Measurements from ENCODE around the gene PHTF2.
"Not testable (repeated sequence)": the region's sequence is repeated elsewhere in the genome, so short reads cannot be mapped to it uniquely, and the experiment has no call there.

The PHTF2 gene

DNA sequence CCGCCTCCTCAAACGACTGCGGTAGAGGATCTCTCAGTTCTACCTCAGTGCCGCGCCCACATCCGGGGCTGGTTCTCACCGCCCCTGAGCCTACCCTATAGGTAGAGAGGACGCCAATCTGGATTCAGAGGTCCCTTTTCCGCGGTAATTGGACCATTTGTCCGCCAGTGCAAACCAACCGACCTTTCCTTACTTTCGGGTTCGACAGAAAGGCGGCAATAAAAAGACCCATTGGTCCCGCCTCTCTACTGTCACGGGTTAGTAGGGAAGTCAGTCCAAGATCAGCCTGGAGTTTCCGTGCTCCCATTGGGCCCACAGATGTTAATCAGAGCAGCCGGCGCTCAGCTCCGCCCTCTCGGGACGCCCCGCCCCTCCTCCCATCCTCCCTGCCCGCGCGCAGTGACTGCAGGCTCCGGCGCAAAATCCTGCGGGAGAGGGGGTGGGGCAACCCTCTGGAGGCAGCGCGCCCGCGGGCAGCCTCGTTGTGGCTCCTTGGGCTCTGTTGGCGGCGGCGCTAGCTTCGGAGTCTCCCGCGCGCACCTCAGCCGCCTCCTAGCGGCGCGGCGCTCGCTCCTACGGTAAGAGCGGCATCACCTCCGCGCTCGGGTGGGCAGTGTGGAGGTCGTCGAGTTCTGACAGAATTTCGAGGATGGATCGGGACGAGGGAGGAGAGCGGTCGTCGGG lies at the start of gene PHTF2, which contains the start of gene TMEM60:
Gene PHTF2, plus strand, starts transcription at position 380 of the 684 bp plus-strand sequence.
Gene TMEM60, minus strand, starts transcription at position 41 of the 684 bp plus-strand sequence. CDS start 4,061 bp downstream, outside the sequence.
- peak; percentile 98 for DNase-seq (ENCODE audit: low spot score)

DNA sequence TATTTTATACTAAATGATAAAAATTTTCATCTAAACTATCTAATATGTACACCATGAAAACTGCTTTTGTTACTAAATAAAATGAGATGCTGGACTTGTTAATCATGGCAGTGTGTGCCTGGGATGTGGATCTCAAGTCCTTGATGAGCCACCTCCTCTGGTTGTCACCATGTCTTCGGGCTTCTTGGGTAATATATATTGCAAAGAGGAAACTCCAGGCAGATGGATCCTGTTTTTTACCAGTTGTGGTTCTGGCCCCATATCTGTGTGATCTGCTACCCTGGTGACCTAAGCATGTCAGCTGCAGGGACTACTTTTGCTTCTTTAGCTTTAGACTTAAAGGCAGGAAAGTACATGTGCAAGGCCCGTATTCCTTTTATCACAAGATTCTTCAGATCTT lies 46.6 kb upstream of the PHTF2 start:
- no peak for DNase-seq (ENCODE audit: low spot score)

DNA sequence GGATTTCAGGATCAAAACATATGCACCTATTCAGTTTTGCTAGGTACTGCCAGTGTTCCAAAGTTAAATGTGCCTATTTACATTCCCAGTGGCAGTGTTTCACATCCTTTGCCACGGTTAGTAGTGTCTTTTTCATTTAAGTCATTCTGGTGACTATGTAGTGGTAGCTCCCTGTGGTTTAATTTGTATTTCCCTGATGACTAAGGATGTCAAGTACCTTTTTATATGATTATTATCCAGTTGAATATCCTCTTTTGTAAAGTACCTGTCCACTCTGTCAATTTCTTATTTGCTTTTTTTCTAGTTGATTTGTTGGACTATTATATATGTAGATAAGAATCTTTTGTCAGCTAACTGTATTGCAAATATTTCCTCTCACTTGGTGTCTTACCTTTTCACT lies 45.4 kb upstream of the PHTF2 start:
- no peak for DNase-seq (ENCODE audit: low spot score)

DNA sequence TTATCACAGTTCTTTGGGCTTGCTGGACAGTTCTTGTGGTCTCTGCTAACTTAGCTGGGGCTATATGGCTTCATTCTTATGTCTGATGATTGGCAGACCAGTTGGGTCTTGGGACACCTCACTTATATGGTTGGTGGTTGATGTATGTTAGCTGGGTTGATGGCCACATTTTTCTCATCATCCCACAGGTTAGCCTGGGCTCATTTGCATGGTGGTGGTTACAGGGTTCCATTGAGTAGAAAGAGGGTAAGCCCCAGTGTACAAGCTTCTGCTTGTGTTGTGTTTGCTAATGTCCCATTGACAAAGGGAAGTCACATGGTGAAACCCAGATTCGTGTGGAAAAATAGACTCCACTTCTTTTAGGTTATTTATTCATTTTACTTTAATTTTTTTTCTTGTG lies 41.0 kb upstream of the PHTF2 start:
- DNase-seq (ENCODE audit: low spot score): no peak

DNA sequence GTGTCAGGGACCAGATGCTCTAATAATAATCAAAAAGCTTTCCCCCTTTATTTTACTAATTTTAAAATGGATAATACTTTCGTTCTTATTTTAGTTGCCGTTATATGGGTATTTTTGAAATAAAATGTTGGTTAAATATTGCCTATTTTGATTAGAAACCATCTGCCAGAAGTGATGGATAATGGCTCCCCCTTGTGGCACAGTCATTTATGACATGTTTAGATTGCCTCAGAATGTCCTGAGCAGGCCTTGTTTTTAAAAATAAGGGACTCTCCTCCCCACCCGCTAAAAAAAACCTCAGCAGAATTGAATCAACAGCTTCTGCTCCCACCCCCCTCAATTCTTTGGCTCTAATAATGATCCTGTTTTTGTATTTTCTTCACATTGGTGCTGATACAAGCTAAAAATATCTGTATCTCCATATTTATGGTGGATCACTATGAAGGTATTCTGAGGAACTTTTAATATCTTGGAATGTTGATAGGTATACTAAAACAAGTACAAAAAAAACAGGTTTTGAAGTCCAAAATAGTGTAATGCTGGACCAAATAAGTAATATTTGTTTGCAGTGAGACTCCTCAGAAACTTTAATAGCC lies 39.2 kb upstream of the PHTF2 start:
- DNase-seq (ENCODE audit: low spot score): peak; percentile 78

DNA sequence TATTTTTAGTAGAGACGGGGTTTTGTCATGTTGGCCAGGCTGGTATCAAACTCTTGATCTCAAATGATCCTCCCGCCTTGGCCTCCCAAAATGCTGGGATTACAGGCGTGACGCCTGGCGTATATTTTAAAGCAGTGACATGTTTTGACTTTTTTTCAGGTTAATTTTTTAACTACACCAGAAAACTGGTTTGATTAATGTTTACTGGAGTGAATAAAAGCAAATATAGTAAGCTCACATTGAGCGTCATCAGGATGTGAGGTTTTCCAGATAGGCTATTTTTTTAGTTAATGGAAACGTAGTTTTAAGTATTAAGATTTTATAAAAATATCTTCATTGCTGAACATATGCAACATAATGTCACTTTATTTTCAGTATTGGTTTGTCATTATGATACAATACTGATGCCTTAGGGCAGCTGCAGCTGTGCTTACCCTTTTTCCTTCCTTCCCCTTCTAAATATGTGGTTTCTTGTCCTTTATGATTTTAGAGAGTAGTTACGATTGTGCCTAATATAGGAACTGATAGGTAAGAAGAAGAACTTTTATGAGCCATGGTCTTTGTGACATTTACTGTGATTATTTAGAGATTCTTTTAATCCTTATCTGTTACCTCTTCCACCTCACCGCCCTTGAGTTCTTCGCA lies 37.6 kb upstream of the PHTF2 start:
- DNase-seq (ENCODE audit: low spot score): no peak

DNA sequence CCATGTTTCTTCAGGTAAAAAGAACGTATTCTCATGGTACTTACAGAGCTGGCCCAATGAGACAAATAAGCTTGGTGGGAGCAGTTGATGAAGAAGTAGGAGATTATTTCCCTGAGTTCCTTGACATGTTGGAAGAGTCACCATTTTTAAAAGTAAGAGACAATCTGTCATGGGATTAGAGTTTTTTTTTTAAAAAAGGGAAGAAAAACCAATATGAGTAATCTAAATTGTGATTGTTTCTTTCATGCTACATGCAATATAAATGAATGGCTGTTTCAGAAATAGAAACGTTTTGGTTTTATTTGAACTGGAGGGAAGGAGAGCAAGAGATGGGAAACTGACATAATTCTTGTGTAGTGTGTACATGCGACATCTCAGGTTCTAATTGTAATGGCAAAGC lies 33.1 kb upstream of the PHTF2 start:
- DNase-seq (ENCODE audit: low spot score): no peak

DNA sequence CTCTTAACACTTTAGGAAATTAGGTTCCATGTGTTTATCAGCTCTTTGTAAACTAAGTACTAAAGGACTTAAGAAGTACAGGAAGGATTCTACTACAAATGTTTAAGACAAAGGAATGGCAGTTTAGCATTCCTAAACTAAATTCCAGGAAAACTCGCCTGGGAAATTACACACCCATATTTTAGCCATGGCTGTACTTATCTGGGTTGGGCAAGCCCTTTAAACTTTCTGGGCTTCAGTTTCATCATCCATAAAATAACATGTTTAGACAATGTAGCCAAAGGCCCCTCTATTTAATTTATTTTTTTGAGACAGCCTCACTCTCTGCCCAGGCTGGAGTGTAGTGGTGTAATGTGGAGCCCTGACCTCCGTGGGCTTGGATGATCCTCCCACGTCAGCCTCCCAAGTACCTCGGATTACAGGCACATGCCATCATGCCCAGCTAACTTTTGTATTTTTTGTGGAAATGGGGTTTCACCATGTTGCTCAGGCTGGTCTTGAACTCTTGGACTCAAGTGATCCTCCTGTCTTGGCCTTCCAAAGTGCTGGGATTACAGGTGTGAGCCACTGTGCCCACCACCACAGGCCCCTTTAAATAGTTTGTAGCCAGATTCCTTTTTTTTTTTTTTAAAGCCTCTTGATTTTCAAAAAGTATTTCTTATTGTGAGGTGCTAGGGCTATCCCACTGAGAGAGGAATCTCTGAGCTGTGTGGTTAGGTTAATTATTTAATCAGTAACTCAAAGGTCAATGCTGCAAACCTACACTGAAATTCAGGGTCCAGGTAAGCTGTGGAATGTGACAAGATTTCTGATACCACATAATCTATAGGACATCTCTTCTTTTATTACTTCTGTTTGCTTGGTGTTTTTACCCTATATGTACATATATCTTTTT lies 32.4 kb upstream of the PHTF2 start:
- no peak for DNase-seq (ENCODE audit: low spot score)

DNA sequence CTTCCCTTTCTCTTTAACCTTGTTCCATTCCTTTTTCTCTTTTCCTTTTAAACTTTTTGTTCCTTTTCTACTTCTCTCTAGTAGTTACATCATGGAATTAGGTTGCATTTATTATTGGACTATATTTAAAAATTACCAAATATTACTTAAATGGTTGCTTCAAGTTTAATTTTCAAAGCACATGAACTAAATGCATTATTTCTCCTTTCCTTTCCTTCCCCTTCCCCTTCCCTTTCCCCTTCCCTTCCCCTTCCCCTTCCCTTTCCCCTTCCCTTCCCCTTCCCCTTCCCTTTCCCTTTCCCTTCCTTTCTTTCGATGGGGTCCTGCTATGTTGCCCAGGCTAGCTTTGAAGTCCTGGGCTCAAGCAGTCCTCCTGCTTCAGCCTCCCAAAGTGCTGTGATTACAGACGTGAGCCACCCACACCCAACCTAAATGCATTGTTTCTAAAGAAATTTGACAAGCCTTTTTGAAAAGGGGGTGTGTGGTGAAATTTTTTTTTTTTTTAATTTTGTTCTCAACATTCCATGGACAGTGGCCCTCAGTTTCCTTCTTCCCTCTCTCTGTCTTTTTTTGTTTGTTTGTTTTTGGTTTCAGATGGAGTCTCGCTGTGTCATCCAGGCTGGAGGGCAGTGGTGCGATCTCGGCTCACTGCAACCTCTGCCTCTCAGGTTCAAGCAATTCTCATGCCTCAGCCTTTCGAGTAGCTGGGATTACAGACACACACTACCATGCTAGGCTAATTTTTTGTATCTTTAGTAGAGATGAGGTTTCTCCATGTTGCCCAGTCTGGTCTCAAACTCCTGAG lies 31.6 kb upstream of the PHTF2 start:
- no peak for DNase-seq (ENCODE audit: low spot score)

DNA sequence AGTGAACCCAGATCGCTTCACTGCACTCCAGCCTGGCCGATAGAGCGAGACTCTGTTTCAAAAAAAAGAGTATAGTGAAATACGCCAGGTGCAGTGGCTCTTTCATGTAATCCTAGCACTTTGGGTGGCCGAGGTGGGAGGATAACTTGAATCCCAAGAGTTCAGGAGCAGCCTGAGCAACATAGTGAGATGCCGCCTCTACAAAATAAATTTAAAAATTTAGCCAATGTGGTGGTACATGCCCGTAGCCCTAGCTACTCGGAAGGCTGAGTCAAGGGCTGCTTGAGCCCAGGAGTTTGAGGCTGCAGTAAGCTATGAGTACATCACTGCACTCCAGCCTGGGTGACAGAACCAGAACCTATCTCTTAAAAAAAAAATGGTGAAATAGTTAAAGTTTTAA lies 28.3 kb upstream of the PHTF2 start:
- DNase-seq (ENCODE audit: low spot score): no peak

DNA sequence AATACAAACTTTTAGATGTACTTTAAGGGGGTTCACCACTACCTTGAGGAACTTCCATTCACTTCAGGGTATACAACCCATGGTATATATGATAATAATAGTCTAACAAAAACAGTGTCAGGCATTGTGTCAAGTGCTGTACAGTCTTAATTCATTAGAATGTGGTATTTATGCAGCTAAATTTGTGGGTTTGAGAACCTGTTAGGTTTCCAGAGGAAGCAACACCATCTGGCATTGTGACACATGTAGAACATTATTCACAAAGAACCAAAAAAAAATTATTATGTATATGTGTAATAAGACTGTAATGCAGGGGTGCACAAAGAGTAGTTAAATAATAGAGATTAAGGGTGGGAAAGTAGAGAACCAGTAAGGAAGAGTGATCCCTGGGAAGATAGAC lies 26.7 kb upstream of the PHTF2 start:
- DNase-seq (ENCODE audit: low spot score): no peak

DNA sequence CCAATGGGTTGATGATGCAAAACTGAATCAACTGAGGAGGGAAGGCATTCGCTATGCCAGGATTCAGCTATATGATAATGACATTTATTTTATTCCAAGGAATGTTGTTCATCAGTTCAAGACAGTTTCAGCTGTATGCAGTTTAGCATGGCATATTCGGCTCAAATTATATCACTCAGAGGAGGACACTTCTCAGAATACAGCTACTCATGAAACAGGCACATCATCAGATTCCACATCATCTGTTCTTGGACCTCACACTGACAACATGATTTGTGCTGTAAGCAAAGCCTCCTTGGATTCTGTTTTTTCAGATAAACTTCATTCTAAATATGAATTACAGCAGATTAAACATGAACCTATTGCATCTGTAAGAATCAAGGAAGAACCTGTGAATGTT lies 20.0 kb upstream of the PHTF2 start:
- no peak for DNase-seq (ENCODE audit: low spot score)

DNA sequence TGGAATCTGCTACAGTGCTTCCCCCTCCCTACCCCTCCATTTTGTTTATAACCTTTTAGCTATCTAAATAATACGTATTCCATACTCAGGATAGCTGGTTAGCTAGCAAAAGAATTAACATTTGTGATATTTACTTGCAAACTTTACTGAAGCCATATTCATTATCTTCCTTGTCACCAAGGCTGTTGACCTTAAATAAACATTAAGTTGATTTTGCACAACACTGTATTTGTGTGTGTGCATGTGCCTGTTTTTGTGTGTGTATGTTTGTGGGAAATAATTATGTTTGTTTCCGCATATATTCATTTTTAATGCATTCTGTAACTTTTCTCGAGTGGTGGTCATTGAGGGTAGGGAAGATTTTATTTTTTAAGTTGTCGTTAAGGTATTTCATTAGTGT lies 16.2 kb upstream of the PHTF2 start:
- DNase-seq (ENCODE audit: low spot score): no peak

DNA sequence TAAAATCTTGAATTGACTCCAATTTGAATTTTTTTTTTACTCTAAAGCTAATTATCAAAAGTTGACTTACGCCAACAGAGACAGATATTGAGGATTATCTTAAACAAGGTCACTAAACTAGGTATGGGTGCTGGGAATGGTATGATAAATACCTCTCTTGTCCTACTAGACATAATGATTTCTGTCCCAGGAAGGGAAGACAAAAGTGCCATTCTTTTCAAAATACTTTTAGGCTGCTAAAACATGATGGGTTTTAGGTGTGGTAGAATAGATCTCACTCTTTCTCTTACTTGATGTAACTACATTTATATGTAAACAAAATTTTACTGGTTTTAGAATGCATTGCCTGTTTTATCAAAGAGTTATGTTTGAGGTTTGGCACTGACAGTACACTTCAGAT lies 15.5 kb upstream of the PHTF2 start:
- no peak for DNase-seq (ENCODE audit: low spot score)

DNA sequence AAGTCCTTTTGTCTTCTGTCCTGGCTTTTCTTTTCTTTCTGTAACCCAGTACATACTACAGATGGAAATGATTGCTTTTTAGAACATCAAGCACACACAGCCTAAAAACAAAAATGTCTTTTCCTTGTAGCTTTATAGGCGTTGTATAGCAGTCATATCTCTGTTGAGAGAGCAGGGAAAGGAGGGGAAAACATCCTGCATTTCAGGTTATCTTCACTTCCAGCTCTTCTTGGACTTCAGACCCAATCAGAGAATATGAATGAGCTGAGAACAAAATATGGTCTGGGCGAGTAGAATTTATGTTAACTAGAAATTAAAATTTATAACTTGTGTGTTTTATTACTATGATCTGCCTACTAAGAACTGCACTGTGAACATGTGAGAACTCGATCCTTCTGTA lies 15.0 kb upstream of the PHTF2 start:
- DNase-seq (ENCODE audit: low spot score): no peak

DNA sequence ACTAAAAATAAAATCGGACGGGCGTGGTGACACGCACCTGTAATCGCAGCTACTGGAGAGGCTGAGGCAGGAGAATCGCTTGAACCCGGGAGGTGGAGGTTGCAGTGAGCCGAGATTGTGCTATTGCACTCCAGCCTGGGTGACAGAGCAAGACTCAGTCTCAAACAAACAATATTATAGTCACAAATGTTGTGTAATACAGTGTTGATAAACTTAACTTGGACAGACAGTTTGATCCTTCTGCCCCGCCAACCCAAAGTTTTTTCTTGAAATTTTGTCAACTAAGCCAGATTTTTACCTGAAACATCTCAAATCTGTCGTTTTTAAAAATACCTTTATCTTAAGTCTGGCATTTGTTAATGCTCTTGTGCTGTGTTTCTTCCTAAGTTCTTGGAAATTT lies 14.1 kb upstream of the PHTF2 start:
- not testable (repeated sequence) for DNase-seq (ENCODE audit: low spot score)

DNA sequence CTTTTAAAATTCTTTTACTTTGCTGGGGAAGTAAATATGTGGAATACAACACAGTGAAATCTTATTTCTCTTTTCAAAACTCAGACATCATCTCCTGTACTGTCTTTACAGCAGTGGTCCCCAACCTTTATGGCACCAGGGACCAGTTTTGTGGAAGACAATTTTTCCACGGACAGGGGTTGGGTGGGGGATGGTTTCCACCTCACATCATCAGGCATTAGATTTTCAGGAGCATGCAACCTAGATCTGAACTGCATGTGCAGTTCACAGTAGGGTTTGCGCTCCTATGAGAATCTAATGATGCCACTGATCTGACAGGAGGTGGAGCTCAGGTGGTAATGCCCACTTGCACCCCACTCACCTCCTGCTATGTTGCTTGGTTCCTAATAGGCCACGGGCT lies 12.6 kb upstream of the PHTF2 start:
- DNase-seq (ENCODE audit: low spot score): no peak

DNA sequence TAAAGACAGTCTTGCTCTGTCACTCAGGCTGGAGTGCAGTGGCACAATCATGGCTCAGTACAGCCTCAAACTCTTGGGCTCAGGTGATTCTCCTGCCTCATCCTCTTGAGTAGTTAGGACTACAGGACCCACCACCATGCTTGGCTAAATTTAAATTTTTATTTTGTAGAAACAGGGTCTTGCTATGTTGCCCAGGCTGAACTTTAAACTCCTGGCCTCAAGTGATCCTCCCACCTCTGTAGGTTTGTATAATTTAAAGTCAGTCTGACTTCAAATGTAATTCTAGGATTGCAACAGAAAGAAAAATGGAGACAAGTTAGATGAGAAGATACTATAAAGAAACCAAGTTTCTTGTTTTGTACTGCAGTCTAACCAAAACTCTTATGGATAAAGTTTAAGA lies 11.8 kb upstream of the PHTF2 start:
- DNase-seq (ENCODE audit: low spot score): no peak

DNA sequence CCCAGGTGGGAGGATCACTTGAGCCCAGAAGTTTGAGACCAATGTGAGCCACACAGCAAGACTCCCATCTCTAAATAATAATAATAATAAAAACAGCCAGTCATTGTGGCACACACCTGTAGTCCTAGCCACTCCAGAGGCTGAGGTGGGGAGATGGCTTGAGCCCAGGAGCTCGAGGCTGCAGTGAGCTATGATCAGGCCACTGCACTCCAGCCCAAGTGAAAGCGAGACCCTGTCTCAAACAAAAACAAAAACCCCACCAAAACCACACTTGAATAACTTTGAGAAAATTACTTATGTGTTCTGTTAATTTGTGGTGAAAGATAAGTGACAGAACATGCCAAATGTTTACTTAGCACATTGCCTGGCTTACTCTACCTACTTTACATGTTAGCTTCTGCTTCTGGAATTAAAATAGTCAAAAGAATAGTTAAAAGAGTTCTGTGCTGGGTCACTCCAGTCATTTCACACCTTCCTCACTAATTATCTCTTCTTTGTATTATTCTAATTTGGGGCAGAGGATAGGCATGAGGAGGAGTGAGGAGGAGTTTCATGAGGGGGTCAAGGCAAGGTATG lies 10.2 kb upstream of the PHTF2 start:
- DNase-seq (ENCODE audit: low spot score): no peak

DNA sequence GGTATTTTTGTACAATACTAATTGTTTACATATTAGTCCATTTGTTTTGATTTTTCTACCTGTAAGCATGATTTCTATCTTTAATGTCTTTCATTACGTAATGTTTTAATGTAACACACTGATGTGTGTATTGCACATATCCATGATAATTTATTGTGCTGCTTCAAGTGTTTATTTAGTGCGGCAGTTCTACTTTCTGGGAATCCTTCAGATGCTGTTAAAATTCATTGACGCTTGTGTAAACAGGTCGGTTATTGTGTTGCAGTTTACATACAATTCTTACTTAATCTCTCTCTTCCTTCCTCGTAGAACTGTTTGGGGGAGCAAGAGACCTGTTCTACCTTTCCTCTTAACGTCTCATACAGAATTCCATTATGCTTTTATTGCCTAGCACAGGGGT lies 7.2 kb upstream of the PHTF2 start:
- DNase-seq (ENCODE audit: low spot score): no peak

DNA sequence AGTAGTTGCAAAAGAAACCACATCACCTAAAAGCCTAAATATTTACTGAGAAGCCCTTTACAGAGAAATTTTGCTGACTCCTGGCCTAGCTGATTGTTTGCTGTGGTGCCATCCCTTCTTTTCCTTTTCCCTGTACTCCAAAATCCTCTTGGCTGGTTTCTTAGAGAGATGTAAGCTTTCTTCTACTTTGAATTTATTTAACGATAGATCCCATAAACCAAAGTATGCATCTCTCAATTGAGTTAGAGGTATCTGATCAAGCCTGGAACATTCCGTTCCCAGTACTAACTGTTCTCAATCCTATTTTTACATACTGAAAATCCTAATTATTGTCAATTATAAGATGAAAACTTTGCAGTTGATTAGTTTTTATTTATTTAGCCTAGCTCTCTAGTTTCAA lies 6.6 kb upstream of the PHTF2 start:
- DNase-seq (ENCODE audit: low spot score): no peak

Measured in activated CD4-positive, alpha-beta T cell treated with anti-CD3 and anti-CD28 coated beads, Interleukin-2, Interleukin-4, amounts not matched to agents 100 ng/mL and 50 ng/mL, durations not matched to agents 16 hours and 8 hours (primary cell).